MM.1S (cell line): ENCODE results near the gene CD300A.
A peak's percentile ranks its signal among the peaks of the same experiment; 100 is the strongest.

Source experiments
- DNase-seq: peaks from one replicate; pipeline ENCODE4 v3.0.0-alpha.2; 2015
- H2AFZ ChIP-seq: fragments of 300-600 bp; sonication (generic); 2 replicates; pipeline ENCODE4 v1.6.0; 2016; ENCODE audit warnings: antibody characterized with exemption, low read length
- H3F3A ChIP-seq: fragments of 300-600 bp; sonication (generic); 2 replicates; pipeline ENCODE4 v1.6.1; 2016; ENCODE audit warnings: mild to moderate bottlenecking, antibody characterized with exemption, low read length, moderate library complexity, mixed read lengths; ENCODE audit not compliant: insufficient read depth
- H3K27ac ChIP-seq: fragments of 300-600 bp; sonication (generic); 2 replicates; pipeline ENCODE4 v1.5.1; 2016; ENCODE audit warnings: mild to moderate bottlenecking, low read length
- H3K27me3 ChIP-seq: fragments of 300-600 bp; sonication (generic); replicated peaks from 2 replicates; pipeline ENCODE4 v1.6.0; 2016; ENCODE audit warnings: low read length; ENCODE audit not compliant: insufficient read depth
- H3K36me3 ChIP-seq: fragments of 300-600 bp; sonication (generic); replicated peaks from 2 replicates; pipeline ENCODE4 v1.6.1; 2016; ENCODE audit warnings: mild to moderate bottlenecking, low read length, mixed read lengths; ENCODE audit not compliant: insufficient read depth
- H3K4me1 ChIP-seq: fragments of 300-600 bp; sonication (generic); 2 replicates; pipeline ENCODE4 v1.6.1; 2016; ENCODE audit warnings: low read length, mixed read lengths
- H3K4me2 ChIP-seq: fragments of 300-600 bp; sonication (generic); 2 replicates; pipeline ENCODE4 v1.6.0; 2016; ENCODE audit warnings: low read depth, low read length
- H3K4me3 ChIP-seq: fragments of 300-600 bp; sonication (generic); 2 replicates; pipeline ENCODE4 v1.5.1; 2016; ENCODE audit warnings: low read length, mixed read lengths
- H3K79me2 ChIP-seq: fragments of 300-600 bp; sonication (generic); 2 replicates; pipeline ENCODE4 v1.6.1; 2016; ENCODE audit warnings: mixed run types, low read length, mixed read lengths
- H3K9ac ChIP-seq: fragments of 300-600 bp; sonication (generic); 2 replicates; pipeline ENCODE4 v1.6.1; 2016; ENCODE audit warnings: low read length, mixed read lengths
- H3K9me2 ChIP-seq: fragments of 300-600 bp; sonication (generic); replicated peaks from 2 replicates; pipeline ENCODE4 v1.6.1; 2016; ENCODE audit warnings: mild to moderate bottlenecking, low read length, mixed read lengths; ENCODE audit not compliant: insufficient read depth
- H3K9me3 ChIP-seq: fragments of 300-600 bp; sonication (generic); replicated peaks from 2 replicates; pipeline ENCODE4 v1.6.1; 2016; ENCODE audit warnings: mild to moderate bottlenecking, low read length, mixed read lengths; ENCODE audit not compliant: insufficient read depth
- H4K20me1 ChIP-seq: fragments of 300-600 bp; sonication (generic); 2 replicates; pipeline ENCODE4 v1.6.1; 2016; ENCODE audit warnings: mild to moderate bottlenecking, low read length, moderate library complexity, mixed read lengths; ENCODE audit not compliant: insufficient read depth
- EZH2 ChIP-seq: fragments of 300-600 bp; sonication (generic); optimal IDR thresholded peaks from 2 replicates; pipeline ENCODE3; 2017; ENCODE audit warnings: low read depth, mild to moderate bottlenecking, antibody characterized with exemption, low read length, mixed read lengths
- EZH2phosphoT487 ChIP-seq: fragments of 300-600 bp; sonication (generic); IDR thresholded peaks from 2 replicates; pipeline ENCODE4 v1.6.1; 2018; ENCODE audit warnings: antibody characterized with exemption, low read length
- TF ChIP-seq, protein P1 (sequence below): fragments of 300-600 bp; sonication (generic); IDR thresholded peaks from 2 replicates; pipeline ENCODE4 v1.5.1; 2016; ENCODE audit warnings: antibody characterized with exemption, low read length, mixed read lengths

Gene CD300A

DNA sequence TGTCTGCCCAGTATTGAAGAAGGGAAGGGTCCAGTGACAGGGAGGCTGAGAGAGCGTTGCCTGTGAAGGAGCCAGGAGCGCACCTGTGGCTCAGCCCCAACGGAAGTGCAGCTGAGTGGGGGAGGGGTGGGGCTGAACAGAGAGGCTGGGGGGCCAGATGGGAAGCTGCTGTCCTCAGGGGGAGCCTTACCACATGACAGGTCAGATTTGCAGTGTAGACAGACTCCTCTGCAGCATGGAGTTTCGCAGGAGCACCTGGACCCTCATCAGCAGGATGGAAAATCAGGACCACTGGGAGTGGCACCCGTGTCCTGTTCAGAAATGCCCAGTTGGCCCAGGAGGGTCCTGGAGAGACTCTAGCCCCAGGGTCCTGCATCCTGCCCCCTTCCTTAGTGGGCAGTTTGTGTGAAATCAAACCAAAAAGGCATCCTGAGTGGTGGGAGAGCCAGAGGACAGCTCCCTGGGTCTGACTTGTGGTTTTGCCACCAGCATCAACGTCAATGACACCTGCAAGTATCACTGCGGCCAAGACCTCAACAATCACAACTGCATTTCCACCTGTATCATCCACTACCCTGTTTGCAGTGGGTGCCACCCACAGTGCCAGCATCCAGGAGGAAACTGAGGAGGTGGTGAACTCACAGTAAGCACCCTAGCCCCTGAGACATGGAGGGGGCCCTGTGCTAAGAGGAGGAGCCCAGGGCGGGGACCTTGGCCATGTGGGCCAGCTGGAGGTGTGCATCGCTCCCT, 7.8 kb downstream of the CD300A start:
- Histone ChIP-seq H4K20me1 (no peaks in the 10 kb centered on the region), H3K27ac (peak overlapping the region; percentile 92), H3K4me2 (peak overlapping the region; percentile 43), H3K4me1 (peaks cover 14% of the 10 kb centered on the region), H3K4me3 (no peak overlapping the region), H3K9me2 (no peaks in the 10 kb centered on the region), H3K79me2 (peaks cover 19% of the 10 kb centered on the region; the same call in 1 of the 2 replicates), H3K36me3 (no peaks in the 10 kb centered on the region), H3F3A (no peaks in the 10 kb centered on the region), H3K9ac (peak overlapping the region; percentile 40; the same call in 1 of the 2 replicates), H3K27me3 (no peaks in the 10 kb centered on the region), H2AFZ (no peak overlapping the region), H3K9me3 (no peaks in the 10 kb centered on the region)
- TF ChIP-seq, protein P1, sequence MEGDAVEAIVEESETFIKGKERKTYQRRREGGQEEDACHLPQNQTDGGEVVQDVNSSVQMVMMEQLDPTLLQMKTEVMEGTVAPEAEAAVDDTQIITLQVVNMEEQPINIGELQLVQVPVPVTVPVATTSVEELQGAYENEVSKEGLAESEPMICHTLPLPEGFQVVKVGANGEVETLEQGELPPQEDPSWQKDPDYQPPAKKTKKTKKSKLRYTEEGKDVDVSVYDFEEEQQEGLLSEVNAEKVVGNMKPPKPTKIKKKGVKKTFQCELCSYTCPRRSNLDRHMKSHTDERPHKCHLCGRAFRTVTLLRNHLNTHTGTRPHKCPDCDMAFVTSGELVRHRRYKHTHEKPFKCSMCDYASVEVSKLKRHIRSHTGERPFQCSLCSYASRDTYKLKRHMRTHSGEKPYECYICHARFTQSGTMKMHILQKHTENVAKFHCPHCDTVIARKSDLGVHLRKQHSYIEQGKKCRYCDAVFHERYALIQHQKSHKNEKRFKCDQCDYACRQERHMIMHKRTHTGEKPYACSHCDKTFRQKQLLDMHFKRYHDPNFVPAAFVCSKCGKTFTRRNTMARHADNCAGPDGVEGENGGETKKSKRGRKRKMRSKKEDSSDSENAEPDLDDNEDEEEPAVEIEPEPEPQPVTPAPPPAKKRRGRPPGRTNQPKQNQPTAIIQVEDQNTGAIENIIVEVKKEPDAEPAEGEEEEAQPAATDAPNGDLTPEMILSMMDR, result no peak
- DNase-seq, result peak; percentile 43

DNA sequence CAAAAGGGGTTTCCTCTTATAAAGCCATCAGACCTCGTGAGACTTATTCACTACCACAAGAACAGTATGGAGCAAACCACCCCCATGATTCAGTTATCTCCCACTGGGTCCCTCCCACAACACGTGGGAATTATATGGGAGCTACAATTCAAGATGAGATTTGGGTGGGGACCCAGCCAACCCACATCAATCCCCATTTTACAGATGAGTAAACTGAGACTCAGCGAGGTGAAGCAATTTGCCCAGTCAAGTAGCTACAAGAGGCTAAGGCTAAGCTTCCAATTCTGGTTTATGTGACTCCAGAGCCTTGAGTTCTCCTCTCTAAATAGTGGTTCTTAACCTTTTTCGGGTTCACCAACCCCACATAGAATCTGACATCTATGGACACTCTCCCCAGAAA, 8.8 kb downstream of the CD300A start:
- Histone ChIP-seq H3K9ac (no peak overlapping the region), H3K27me3 (no peaks in the 10 kb centered on the region), H3K4me2 (no peak overlapping the region), H3K9me3 (no peaks in the 10 kb centered on the region), H4K20me1 (no peaks in the 10 kb centered on the region), H3K4me3 (no peak overlapping the region), H3F3A (no peaks in the 10 kb centered on the region), H3K9me2 (no peaks in the 10 kb centered on the region), H3K79me2 (peaks cover 11% of the 10 kb centered on the region; the same call in 1 of the 2 replicates), H3K27ac (no peak overlapping the region), H2AFZ (no peak overlapping the region), H3K4me1 (peaks cover 14% of the 10 kb centered on the region), H3K36me3 (no peaks in the 10 kb centered on the region)
- TF ChIP-seq EZH2phosphoT487, result no peak
- no peak for TF ChIP-seq EZH2
- TF ChIP-seq, protein P1, result no peak
- no peak for DNase-seq

DNA sequence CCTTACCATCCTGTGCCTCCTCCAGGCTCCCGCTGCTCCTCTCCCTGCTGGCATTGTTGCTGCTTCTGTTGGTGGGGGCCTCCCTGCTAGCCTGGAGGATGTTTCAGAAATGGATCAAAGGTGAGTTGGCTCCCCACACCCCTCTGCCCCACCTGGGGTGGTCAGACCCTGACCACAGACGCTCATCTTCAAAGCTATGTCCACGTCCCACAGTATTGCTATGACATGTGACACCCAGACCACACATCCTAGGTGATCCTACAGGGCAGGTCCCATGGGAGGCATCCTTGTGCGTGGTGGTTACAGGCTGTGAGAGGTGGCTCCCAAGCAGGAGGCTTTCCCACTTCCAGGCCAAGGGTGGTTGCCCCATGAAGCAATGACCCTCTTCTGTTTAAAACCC, 11.0 kb downstream of the CD300A start:
- Histone ChIP-seq H3K9me2 (no peaks in the 10 kb centered on the region), H3K9me3 (no peaks in the 10 kb centered on the region), H3K27me3 (no peaks in the 10 kb centered on the region), H3K27ac (no peak overlapping the region), H3K9ac (no peak overlapping the region), H3K4me1 (peaks cover 14% of the 10 kb centered on the region), H3K4me2 (no peak overlapping the region), H3K79me2 (peaks cover 3% of the 10 kb centered on the region; the same call in 1 of the 2 replicates), H2AFZ (no peak overlapping the region), H4K20me1 (no peaks in the 10 kb centered on the region), H3K36me3 (no peaks in the 10 kb centered on the region), H3F3A (no peaks in the 10 kb centered on the region), H3K4me3 (no peak overlapping the region)
- TF ChIP-seq EZH2phosphoT487, result no peak
- TF ChIP-seq, protein P1, result no peak
- no peak for DNase-seq
